HG02943 (cell line): ENCODE results near the gene PAQR5.
"Not testable (repeated sequence)": the region's sequence is repeated elsewhere in the genome, so short reads cannot be mapped to it uniquely, and the experiment has no call there.

Source experiments
- ATAC-seq: cut with Tn5 transposase; IDR thresholded peaks from one replicate; pipeline ENCODE4 v1.9.1; 2021; ENCODE audit warnings: mild to moderate bottlenecking, low read depth, moderate library complexity; ENCODE audit not compliant: unreplicated experiment

Gene PAQR5

GRCh38 chr15:69314736-69315135, 16.0 kb downstream of the PAQR5 start:
- ATAC-seq = no peak

GRCh38 chr15:69315402-69316110, 16.8 kb downstream of the PAQR5 start:
- ATAC-seq = no peak

GRCh38 chr15:69316291-69316690, 17.6 kb downstream of the PAQR5 start:
- no peak for ATAC-seq

GRCh38 chr15:69317392-69317841, 18.7 kb downstream of the PAQR5 start:
- ATAC-seq = no peak

- ATAC-seq = no peak
Measured at GRCh38 chr15:69318033-69318432, 19.3 kb downstream of the PAQR5 start.

GRCh38 chr15:69319384-69320375, 21.0 kb downstream of the PAQR5 start:
- no peak for ATAC-seq

- no peak for ATAC-seq
Measured at GRCh38 chr15:69320977-69321554, 22.4 kb downstream of the PAQR5 start.

GRCh38 chr15:69323893-69324430, 25.2 kb downstream of the PAQR5 start:
- no peak for ATAC-seq

GRCh38 chr15:69324565-69324964, 25.9 kb downstream of the PAQR5 start:
- no peak for ATAC-seq

GRCh38 chr15:69325456-69325971, 26.8 kb downstream of the PAQR5 start:
- ATAC-seq = no peak

GRCh38 chr15:69328080-69328479, 29.4 kb downstream of the PAQR5 start:
- no peak for ATAC-seq

- no peak for ATAC-seq
Measured at GRCh38 chr15:69328739-69329138, 30.0 kb downstream of the PAQR5 start.

GRCh38 chr15:69337138-69337537, 38.4 kb downstream of the PAQR5 start:
- no peak for ATAC-seq

- ATAC-seq = no peak
Measured at GRCh38 chr15:69338535-69339213, 40.0 kb downstream of the PAQR5 start.

- ATAC-seq = not testable (repeated sequence)
Measured at GRCh38 chr15:69339214-69339543, 40.5 kb downstream of the PAQR5 start.

GRCh38 chr15:69340243-69340900, 41.7 kb downstream of the PAQR5 start:
- ATAC-seq = no peak

GRCh38 chr15:69341356-69341755, 42.6 kb downstream of the PAQR5 start:
- ATAC-seq = no peak

- ATAC-seq = no peak
Measured at GRCh38 chr15:69342460-69343076, 43.9 kb downstream of the PAQR5 start.

GRCh38 chr15:69343133-69343532, 44.4 kb downstream of the PAQR5 start:
- no peak for ATAC-seq
